AG09309 (cell line): ENCODE results near the gene TPSAB1.
"Not testable (repeated sequence)": the region's sequence is repeated elsewhere in the genome, so short reads cannot be mapped to it uniquely, and the experiment has no call there.

Experiments used
- DNase-seq: peaks from one replicate; pipeline ENCODE4 v3.0.0-alpha.2; 2010; ENCODE audit warnings: low read depth
- H3K4me3 ChIP-seq: 2 replicates; pipeline ENCODE4 v1.5.1; 2011; ENCODE audit warnings: mild to moderate bottlenecking, low read depth, low read length, moderate library complexity; ENCODE audit not compliant: control insufficient read depth
- CTCF ChIP-seq: IDR thresholded peaks from 2 replicates; pipeline ENCODE4 v1.5.1; 2011; ENCODE audit warnings: mild to moderate bottlenecking, low read depth, low read length, inconsistent platforms; ENCODE audit not compliant: insufficient read depth, control insufficient read depth; ENCODE audit errors: missing control alignments

TPSAB1 gene

DNA sequence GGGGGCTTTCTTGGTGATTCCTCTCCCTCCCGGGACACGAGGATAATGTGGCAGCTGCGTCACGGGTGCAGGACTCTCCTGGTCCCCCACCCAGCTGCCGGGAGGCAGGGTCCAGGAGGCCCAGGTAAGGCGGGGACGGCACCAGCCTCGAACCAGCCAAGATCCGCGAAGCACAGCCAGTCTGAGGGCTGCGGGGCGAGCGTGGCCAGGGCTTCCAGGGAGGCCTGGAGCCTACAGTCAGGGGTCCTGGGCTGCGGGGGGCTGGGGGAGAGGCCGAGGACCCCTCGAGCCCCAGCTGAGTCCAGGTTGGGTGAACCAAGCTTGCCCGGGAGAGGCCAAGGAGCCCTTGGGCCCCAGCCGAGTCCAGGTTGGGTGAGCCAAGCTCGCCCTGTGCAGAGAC, 25.3 kb downstream of the TPSAB1 start:
- no peak for DNase-seq
- no peak for TF ChIP-seq CTCF
- no peak overlapping the region for H3K4me3 ChIP-seq

DNA sequence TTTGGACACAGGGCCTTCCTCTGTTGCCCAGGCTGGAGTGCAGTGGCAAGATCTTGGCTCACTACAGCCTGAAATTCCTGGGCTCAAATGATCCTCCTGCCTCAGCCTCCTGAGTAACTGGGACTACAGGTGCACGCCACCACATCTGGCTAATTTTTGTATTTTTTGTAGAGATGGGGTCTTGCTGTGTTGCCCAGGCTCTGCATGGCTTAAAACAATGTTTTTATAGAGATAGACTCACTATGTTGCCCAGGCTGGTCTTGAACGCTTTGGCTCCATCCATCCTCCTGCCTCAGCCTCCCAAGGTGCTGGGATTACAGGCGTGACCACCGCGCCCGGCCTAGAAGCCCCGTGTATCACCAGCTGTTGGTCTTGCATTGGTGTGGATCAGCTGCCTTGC, 28.9 kb downstream of the TPSAB1 start:
- not testable (repeated sequence) for DNase-seq, H3K4me3 ChIP-seq

DNA sequence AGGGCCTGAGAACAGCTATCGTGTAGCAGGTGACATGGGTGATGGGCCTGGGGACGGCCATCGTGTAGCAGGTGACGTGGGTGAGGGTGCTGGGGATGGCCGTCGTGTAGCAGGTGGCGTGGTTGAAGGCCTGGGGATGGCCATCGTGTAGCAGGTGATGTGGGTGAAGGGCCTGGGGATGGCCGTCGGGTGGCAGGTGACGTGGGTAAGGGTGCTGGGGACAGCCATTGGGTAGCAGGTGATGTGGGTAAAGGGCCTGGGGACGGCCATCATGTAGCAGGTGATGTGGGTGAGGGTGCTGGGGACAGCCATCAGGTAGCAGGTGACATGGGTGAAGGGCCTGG, 30.8 kb downstream of the TPSAB1 start:
- TF ChIP-seq CTCF = no peak
- no peak overlapping the region for H3K4me3 ChIP-seq

GRCh38 chr16:1271724-1272413, 31.4 kb downstream of the TPSAB1 start:
- DNase-seq = not testable (repeated sequence)

More for the DNA sequence above, 30.8 kb downstream of the TPSAB1 start:
- no peak for DNase-seq

DNA sequence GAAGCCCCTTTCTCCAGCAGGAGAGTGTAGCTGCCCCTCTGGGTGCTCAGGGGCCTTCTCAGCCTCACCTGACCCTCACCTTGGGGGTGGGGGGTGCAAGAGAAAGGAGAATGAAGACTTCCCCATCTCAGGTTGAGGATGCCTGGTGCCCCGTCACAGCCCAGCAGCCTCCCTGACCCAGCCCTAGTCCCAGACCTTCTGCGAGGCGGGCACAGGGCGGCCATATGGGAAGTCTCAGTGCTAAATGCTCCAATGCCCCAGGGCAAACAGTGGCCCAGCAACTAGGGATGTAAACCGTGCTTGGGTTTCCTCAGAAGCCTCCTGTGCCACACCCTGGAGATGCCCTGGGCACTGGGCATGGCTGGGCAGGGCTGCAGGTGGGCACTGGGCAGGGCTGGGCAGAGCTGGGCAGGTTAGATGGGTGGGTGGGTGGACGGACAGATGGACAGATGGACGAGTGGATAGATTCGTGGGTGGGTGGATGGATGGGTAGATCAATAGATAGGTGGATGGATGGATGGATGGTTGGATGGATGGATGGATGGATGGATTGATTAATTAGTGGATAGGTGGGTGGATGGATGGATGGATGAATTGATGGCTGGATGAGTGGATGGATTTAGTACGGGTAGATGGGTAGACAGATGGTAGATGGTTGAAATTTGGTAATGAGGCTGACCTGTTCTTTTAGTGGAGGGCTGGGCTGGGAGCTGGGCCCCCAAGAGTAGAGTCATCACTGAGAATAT, 32.1 kb downstream of the TPSAB1 start:
- no peak for DNase-seq
- no peak overlapping the region for H3K4me3 ChIP-seq
- no peak for TF ChIP-seq CTCF

More at GRCh38 chr16:1271724-1272413, 31.4 kb downstream of the TPSAB1 start:
- H3K4me3 ChIP-seq = not testable (repeated sequence)

DNA sequence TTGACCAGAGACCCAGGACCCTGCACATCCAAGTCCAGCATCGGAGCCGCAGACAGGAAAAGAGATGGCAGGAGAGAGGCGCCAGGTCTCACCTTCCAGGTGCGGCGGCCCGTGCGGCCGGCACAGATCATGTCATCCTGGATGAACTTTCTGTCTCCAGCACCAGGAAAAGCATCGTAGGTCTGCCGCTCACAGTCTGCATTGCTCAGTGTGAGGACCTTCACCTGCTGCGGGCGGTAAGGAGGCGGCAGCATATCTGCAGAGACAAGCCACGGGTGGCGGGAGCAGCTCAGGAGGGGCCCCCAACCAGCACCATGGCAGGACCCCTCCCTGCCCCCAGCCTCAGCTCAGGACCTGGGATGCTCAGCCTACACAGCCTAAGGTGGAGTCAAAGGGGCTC, 33.3 kb downstream of the TPSAB1 start:
- TF ChIP-seq CTCF = no peak
- no peak overlapping the region for H3K4me3 ChIP-seq
- DNase-seq = no peak

DNA sequence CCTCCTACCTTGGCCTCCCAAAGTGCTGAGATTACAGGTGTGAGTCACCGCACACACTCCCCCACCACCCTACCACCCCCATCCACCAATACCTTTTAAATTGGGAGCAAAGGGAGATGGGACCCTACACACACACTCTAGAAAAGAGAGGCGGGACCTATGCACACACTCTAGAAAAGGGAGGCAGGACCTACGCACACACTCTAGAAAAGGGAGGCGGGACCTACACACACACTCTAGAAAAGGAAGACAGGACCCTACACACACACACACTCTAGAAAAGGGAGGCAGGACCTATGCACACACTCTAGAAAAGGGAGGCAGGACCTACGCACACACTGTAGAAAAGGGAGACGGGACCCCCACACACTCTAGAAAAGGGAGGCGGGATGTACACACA, 34.3 kb downstream of the TPSAB1 start:
- DNase-seq = no peak

More for the DNA sequence above, 34.3 kb downstream of the TPSAB1 start:
- H3K4me3 ChIP-seq = no peak overlapping the region
- TF ChIP-seq CTCF = no peak
